Suprapubic skin (tissue), 4 donors: ENCODE results near the gene NANOS3. TPM values are rescaled to one million over a fixed set of nuclear protein-coding genes. Genes with fewer than 3 reads are reported as not detected.

Experiments used
- DNase-seq, 2 donors: peaks; one replicate each; pipeline ENCODE4 v3.0.0-alpha.2; 2019; ENCODE audit warnings: low spot score in 2 of 2
- H3K27ac ChIP-seq: fragments of 200-600 bp; sonication (generic); one replicate; pipeline ENCODE4 v1.5.1; 2019
- H3K27me3 ChIP-seq: fragments of 200-600 bp; sonication (generic); one replicate; pipeline ENCODE4 v1.5.1; 2019
- H3K36me3 ChIP-seq: fragments of 200-600 bp; sonication (generic); one replicate; pipeline ENCODE4 v1.5.1; 2019
- H3K4me1 ChIP-seq: fragments of 200-600 bp; sonication (generic); one replicate; pipeline ENCODE4 v1.5.1; 2019
- H3K4me3 ChIP-seq: fragments of 200-600 bp; sonication (generic); one replicate; pipeline ENCODE4 v1.5.1; 2019; ENCODE audit warnings: mild to moderate bottlenecking
- H3K9me3 ChIP-seq: fragments of 200-600 bp; sonication (generic); one replicate; pipeline ENCODE4 v1.5.1; 2019
- CTCF ChIP-seq, 2 donors: fragments of 200-600 bp in 1 of 2; fragments of 450-650 bp in 1 of 2; sonication (generic) in 1 of 2; IDR thresholded peaks; one replicate each; pipeline ENCODE4 v1.5.1; 2016 to 2019; ENCODE audit warnings: antibody characterized with exemption in 2 of 2, mild to moderate bottlenecking in 1 of 2, moderate library complexity in 1 of 2
- EP300 ChIP-seq: sonication (generic); formaldehyde crosslinking; IDR thresholded peaks from one replicate; pipeline ENCODE4 v1.6.1; 2017; ENCODE audit warnings: antibody characterized with exemption
- POLR2A ChIP-seq, 2 donors: fragments of 450-650 bp; IDR thresholded peaks; one replicate each; pipeline ENCODE4 v1.6.1; 2017; ENCODE audit warnings: antibody characterized with exemption in 2 of 2, mild to moderate bottlenecking in 2 of 2, moderate library complexity in 2 of 2
- POLR2AphosphoS5 ChIP-seq, 3 donors: sonication (generic); formaldehyde crosslinking; IDR thresholded peaks; one replicate each; pipeline ENCODE4 v1.6.1; 2017; ENCODE audit warnings: antibody characterized with exemption in 3 of 3
- WGBS: methylation state at CpG from one replicate; pipeline ENCODE4 v1.1.5; 2018; 5-methylcytosine and 5-hydroxymethylcytosine counted together
- total RNA-seq, 4 donors: library from RNA; depleted of rRNA; stranded (reverse); fragments of >200 nt; gene quantifications; one replicate each; pipeline ENCODE4 v1.1.0, GENCODE V29; 2016

Gene NANOS3
- total RNA-seq, 4 donors from 2014 or later: not detected

- Histone ChIP-seq H3K27ac (peak overlapping the region; percentile 55), H3K4me3 (peak overlapping the region; percentile 83), H3K4me1 (peaks cover 39% of the 10 kb centered on the region), H3K36me3 (no peaks in the 10 kb centered on the region), H3K27me3 (no peaks in the 10 kb centered on the region), H3K9me3 (no peaks in the 10 kb centered on the region)
- 7% methylated on average over 16 of the region's 82 CpGs for WGBS
- no peak for TF ChIP-seq POLR2A (IDR thresholded peaks at IDR 0.05)
- TF ChIP-seq CTCF (IDR thresholded peaks at IDR 0.05): no peak
- TF ChIP-seq EP300: no peak
- no peak for TF ChIP-seq POLR2AphosphoS5 (IDR thresholded peaks at IDR 0.05)
- DNase-seq: no peak
These were observed 11.1 kb upstream of the NANOS3 start for GRCh38 chr19:13865571-13866462.

GRCh38 chr19:13866463-13867046 lies 10.4 kb upstream of the NANOS3 start:
- Histone ChIP-seq H3K36me3 (no peaks in the 10 kb centered on the region), H3K4me1 (peaks cover 33% of the 10 kb centered on the region), H3K9me3 (no peaks in the 10 kb centered on the region), H3K27ac (no peak overlapping the region), H3K4me3 (peak overlapping the region; percentile 83), H3K27me3 (no peaks in the 10 kb centered on the region)
- WGBS: 76% methylated on average over 15 of the region's 15 CpGs
- TF ChIP-seq POLR2AphosphoS5 (IDR thresholded peaks at IDR 0.05) (no peak), CTCF (IDR thresholded peaks at IDR 0.05) (no peak), POLR2A (IDR thresholded peaks at IDR 0.05) (no peak), EP300 (no peak)
- DNase-seq: no peak

- peaks cover 34% of the 10 kb centered on the region for H3K4me1 ChIP-seq
- H3K27me3 ChIP-seq: no peaks in the 10 kb centered on the region
- H3K27ac ChIP-seq: no peak overlapping the region
- 96% methylated on average over 4 of the region's 4 CpGs for WGBS
- H3K4me3 ChIP-seq: no peak overlapping the region
- no peak for DNase-seq
- H3K9me3 ChIP-seq: no peaks in the 10 kb centered on the region
- no peaks in the 10 kb centered on the region for H3K36me3 ChIP-seq
- TF ChIP-seq POLR2AphosphoS5 (IDR thresholded peaks at IDR 0.05) (no peak), POLR2A (IDR thresholded peaks at IDR 0.05) (no peak), EP300 (no peak), CTCF (IDR thresholded peaks at IDR 0.05) (no peak)
These were observed 8.3 kb upstream of the NANOS3 start for GRCh38 chr19:13868663-13869062.

- TF ChIP-seq POLR2AphosphoS5 (IDR thresholded peaks at IDR 0.05) (no peak), POLR2A (IDR thresholded peaks at IDR 0.05) (no peak), CTCF (IDR thresholded peaks at IDR 0.05) (no peak), EP300 (no peak)
- no peak for DNase-seq
These were observed 7.7 kb upstream of the NANOS3 start for GRCh38 chr19:13869281-13869680.

GRCh38 chr19:13870873-13871272 lies 6.1 kb upstream of the NANOS3 start:
- Histone ChIP-seq H3K4me3 (no peak overlapping the region), H3K27me3 (no peaks in the 10 kb centered on the region), H3K27ac (no peak overlapping the region), H3K4me1 (peaks cover 24% of the 10 kb centered on the region), H3K9me3 (no peaks in the 10 kb centered on the region), H3K36me3 (no peaks in the 10 kb centered on the region)
- no peak for TF ChIP-seq POLR2A (IDR thresholded peaks at IDR 0.05)
- no peak for TF ChIP-seq EP300
- no peak for TF ChIP-seq CTCF (IDR thresholded peaks at IDR 0.05)
- no peak for TF ChIP-seq POLR2AphosphoS5 (IDR thresholded peaks at IDR 0.05)
- DNase-seq: no peak
- 91% methylated on average over 4 of the region's 4 CpGs for WGBS

More at GRCh38 chr19:13869281-13869680, 7.7 kb upstream of the NANOS3 start:
- 80% methylated on average over 11 of the region's 13 CpGs for WGBS
- H3K27me3 ChIP-seq: no peaks in the 10 kb centered on the region
- H3K4me1 ChIP-seq: peaks cover 38% of the 10 kb centered on the region
- H3K4me3 ChIP-seq: no peak overlapping the region
- no peak overlapping the region for H3K27ac ChIP-seq
- H3K36me3 ChIP-seq: no peaks in the 10 kb centered on the region
- no peaks in the 10 kb centered on the region for H3K9me3 ChIP-seq
